Effector CD4-positive, alpha-beta T cell (primary cell): ENCODE data around the gene TMEM135.

Source experiments
- DNase-seq: peaks from one replicate; pipeline ENCODE4 v3.0.0-alpha.2; 2020

Gene TMEM135

DNA sequence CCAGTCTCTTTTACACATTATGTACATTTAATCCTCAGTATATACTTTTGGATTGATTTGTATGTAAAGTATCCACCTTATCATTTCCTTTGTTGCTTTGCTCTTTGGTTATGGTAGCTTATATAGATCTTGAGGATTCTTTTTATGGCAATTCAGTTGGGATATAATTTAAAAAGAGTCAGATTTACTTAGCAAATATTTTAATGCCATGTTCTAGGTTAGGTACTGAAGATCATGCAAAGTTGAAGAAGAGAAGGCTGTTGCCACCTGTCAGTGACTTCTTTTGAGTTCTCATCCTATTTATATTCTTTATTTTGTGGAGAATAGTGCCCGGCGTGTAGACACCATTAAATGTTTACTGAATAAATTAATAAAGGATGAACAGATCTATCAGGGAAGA lies 279.7 kb downstream of the TMEM135 start:
- no peak for DNase-seq

DNA sequence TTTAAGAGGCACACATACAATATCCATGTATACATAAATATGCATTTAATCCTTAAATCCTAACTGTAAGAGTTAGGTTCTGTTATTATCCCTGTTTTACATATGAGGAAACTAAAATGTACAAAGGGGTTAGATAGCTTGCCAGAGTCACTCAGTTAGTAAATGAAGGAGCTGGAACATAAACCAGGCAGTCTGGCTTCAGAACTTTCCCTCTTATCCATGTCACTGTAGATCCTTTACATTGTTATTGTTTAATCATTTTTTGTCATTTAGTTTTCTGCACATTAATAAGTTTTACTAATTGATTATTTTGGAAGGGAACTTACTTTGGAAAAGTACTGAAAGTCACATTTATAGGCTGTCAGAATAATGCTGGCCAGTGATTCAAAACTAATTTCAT lies 282.4 kb downstream of the TMEM135 start:
- DNase-seq: no peak

DNA sequence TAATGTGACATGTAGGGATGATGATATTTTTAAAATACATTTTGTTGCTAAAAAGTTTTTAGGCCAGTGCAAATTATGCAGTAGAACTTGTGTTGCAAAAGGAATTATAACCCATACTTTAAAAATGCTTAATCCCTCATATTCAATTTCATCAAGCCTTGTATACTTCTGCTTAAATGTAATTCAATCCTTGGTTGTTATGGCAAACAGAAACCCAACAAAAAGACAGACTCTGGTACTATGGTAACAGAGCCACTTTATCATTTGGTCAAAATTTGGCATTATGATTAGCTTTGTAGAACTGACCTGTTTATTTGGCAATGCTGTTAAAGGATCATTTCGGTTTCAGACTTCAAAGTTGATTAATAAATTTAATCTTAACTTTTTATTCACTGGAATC lies 284.8 kb downstream of the TMEM135 start:
- no peak for DNase-seq

DNA sequence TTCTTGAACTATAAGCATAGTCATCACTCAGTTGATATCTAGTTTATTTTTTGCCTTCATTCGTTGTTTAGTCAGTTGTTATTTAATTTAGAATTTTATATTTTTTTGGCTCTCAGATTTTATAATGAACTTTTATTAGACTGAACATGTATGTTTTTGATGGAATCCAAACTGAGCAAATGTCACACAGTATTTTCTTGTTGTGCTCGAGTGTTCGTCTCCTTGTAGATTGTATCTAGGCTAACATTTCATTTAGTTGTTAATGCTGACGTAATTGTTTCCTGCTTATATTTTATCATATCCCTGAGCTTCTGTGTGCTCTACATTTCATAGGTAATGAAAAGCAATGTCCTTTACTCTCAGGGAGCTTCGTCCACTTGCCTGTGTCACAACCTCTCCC lies 286.2 kb downstream of the TMEM135 start:
- no peak for DNase-seq

DNA sequence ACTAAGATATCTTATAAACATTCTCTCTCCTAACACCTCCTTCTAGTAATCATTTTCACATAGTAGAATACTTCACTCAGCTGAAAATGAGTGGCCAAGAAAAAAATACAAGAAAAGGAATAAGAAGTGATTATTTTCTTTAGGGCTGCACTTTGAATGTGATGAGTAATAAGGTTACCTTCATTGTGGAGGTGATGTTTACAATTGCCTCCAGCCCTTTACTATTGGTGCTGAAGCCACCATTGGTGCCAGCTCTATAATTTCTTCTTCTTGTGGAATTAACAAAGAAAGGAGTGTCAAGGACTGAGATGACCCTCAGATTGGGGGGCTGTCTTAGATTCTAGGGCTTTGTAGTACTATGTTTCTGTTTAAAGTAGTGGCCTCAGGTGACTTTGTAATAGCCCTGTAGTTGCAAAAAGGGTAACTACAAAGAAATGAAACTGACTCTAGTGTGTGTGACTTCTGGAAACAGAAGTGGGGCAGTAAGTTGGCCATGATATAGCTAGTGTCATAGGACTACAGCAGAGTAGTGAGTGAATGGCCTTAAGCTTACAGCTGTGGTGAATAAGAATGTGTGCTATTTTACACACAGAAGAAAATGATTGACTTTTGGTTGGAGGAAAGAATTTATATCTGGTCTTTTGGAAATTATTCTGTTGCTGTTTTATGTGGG lies 287.2 kb downstream of the TMEM135 start:
- DNase-seq: no peak

DNA sequence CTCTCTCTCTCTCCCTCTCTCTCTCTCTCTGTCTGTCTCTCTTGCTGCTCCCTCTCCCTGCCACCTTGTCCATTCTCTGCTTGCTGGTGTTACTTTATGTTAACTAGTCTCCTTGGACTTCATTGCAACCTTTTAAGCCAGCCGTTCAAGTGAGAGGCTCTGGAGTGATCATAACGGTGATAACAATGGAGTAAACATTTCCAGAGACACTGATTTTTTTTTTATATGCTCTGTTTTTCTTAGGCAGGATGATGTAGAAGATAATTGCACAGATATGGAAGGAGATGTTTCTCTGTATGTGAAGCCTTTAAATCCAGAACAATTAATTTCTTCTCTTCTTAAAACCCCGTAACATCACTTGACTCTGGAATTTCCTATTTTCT lies 287.7 kb downstream of the TMEM135 start:
- DNase-seq: no peak

DNA sequence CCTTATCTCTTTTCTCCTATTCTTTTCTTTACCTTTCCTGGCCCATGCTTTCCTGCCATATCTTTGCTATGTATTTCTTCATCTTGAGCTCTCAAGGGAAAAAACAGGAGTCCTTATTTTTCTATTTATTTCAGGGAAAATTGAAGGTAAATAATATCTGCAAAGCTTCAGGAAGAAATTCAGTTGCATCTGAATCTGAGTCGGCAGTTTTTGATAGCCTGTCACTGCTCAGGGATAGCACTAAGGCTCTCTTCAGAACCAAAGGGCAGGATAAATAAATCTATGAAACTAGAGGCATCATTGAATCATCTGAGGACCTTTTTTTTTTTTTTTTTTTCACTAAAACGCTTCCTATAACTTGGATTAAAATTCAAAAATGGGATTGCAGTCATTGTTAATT lies 288.9 kb downstream of the TMEM135 start:
- DNase-seq: no peak

DNA sequence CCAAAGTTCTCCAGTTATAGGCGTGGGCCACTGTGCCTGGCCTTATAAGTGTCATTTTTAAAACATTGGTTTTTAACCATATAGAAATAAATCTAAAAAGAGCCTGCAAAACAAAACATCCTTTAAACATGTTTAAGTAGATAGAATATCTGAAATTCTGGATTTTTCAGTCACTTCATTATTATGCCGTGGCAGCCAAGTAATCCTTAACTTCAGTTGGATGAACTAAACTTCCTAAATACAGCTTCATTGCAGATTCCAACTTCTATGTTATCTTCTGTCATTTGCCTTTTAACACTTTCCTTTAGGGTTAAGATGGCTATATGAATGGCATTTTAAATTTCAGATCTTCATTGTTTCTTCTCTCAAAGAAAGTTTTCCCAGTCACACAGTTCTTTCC lies 291.4 kb downstream of the TMEM135 start:
- no peak for DNase-seq

DNA sequence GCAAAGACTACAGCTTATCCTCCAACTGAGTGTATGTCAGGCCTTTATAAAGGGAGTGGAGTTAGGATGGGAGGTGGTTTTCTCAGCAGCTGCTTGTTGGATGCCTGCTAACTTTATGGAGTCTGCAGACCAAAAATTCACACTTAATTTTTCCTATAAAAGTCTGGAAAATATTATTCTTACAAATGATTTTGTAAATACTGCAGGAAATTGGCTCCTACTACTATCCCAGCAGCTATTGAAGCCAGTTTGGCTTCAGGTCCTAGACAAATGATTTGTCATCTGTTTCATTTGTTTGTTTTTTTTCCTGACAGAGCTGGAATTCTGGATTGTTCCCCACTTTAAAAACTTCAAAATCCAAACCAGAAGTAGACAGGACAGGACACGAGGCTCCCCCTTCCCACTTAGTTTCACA lies 292.5 kb downstream of the TMEM135 start:
- DNase-seq: no peak

DNA sequence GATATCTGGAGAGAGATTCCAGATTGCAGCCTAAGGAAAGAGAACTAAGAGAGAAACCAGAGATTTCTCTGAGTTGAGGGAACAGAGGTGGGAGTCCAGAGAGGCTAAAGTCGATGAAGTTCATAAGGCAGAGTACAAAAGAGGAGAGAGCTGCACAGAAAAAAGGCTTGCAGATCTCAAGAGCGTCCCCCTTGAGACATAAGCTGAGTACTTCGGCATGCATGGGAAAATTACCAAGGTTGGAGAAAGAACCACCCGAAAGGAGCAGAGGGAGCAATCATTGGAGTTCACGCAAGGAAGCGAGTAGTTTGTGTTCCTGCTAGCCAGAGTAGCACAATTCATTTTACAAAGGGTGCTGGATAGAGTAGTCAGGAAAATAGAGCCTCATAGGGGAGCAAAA lies 293.5 kb downstream of the TMEM135 start:
- no peak for DNase-seq

DNA sequence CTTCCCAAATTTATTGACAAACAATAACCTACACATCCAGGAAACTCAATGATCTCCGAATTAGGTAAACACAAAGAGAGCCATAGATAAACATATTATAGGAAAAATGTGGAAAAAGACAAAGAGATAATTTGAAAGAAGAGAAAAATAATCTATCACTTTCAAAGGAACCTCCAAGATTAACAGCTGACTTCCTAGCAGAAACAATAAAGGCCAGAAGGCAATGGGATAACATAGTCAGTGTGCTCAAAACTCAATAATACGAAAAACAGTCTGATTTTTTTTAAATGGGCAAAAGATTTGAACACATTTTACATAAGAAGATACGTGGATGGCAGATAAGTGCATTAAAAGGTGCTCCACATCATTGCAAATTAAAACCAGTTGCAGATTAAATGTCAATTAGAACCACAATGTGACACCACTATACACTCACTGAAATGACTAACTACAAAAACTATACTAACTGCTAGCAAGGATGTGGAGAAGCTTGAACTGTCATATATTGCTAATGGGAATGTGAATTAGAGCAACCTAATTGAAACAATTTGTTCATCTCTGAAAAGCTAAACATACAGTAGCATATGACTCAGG lies 300.4 kb downstream of the TMEM135 start:
- DNase-seq: no peak

DNA sequence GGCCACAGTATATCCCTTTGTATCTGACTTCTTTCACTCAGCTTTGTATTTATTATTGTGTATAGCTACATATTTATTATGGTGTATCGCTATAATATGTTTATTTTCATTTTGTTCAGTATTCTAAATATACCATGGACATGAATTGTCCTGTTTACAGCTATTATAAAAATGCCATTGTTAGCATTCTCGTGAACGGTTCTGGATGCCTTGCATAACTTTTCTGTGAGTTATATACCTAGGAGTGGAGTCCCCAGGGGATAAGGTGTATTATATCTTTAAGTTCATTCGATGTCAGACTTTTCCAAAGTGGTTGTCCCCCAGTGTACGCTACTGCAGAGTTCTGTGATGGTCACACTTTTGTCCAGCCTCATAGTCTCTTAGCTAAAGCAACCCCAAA lies 301.7 kb downstream of the TMEM135 start:
- DNase-seq: no peak

DNA sequence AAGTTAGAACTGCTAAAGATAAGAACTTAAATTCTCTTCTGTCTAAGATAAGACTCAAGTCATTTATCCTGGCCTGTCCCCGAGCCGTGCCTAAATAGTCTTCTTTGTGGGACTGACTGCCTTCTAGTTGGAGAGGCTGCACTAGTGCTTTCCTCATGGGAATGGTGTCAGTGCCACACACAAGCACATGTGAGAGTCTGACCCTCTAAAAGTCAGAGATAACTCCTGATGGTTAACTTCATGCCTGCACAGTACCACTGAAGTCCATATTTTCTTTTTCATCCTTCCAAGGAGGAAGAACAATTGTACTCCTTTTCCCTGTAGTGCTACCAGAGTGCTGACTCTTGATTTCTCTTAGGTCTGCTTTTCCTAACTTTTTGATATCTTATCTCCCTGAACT lies 309.7 kb downstream of the TMEM135 start:
- DNase-seq: no peak

DNA sequence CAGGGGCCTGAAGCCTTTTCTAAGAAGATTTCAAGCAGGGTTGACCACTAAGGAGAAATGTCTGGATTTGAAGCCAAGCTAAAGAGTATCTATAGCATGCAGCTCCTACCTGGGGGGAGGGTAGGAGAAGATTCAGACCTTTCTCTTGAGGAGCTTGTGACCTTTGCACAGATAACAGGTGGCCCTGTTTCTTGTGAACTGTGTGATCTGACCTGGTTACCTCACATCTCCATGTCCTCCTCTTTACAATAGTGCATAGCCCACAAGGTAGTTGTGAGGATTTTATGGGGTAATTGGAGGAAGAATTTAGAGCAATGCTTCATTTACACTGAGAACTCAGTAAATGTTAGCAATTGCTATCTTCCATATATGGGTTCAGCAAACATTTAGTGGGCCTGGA lies 310.1 kb downstream of the TMEM135 start:
- no peak for DNase-seq

DNA sequence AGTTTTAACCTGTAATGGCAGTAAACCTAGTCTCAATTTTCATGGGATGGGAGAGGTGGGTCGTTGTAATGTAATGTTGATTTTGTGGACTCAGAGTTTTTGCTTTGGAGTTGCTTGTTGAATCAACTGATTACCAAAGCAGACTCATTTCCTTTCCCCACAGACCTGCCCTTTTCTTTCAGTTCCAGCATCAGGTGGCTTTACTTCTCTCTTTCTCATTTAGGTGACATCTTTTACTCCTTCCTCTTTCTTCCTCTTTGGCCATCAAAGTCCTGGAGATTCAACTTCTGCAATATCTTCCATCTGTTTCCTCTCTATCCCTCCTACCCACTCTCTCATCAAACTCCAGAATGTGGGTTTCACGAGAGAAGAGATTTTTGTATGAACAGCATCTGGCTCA lies 313.9 kb downstream of the TMEM135 start:
- no peak for DNase-seq

DNA sequence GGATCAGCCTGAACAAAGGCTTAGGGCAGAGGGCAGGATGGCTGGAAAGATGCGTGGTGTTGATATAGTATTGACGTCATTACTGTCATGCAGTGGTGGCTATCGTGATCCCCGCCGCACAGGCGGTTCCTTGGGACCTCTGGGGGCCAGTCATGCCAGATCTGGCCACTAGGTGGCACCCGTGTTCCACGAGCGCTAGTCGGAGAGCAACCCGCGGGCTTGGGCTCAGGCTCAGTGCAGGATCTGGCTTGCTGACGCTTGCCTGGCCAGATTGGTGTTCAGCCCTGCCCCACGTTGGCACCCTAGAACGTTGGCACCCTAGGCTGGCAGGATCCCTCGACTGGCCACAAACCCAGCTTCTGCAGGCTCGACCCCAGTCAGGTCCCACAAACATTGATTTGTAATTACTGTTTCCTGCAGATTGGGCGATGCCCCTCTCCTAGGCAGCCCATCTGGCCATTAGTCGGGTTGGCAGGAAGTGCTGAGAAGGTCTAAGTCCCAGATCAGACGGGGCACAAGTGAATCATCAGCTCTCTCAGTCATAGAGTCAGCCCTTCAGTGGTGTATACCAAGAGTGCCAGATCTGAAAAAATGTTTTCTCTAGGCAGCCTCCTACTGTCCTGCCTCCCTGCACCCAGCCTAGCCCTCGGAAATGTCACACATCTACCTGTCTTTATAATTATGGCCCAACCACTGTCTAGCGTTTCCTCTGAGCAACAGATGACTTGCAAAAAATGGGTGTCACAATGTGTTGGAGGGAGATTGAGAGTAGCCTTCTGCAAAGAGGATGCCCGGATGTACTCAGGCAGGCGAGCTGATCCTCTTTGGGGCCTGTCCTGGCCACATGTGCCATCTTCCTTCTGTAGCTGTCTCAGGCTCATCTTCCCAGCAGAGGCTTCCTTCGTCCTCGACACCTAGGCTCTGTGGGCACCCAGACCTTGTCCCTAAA lies 315.3 kb downstream of the TMEM135 start:
- peak; percentile 74 for DNase-seq

DNA sequence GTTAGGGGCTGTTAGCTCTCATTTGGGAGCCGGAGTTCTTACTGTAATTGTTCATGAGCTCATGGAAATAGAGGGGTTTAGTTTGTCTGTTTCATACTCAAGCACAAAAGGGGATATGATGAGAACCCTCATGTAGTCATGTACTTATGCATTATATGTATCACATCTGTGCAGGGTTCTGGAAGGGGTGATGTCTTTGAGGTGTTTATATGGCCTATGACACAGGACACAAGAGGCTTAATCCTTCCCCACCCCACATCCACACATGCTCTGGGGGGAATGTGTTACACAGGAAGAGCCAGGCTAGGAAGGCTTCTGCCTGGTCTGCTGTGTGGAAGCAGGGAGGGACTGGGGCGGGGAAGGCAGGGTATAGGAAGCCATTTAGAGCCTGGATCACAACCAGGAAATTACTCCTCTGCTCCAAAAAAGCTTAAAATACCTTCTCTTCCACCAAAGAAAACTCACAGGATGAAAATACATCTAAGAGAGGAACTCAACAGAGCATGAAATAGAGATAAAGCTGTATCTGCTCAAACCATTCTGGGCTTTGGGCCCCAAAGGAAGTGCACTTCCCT lies 316.1 kb downstream of the TMEM135 start:
- no peak for DNase-seq

DNA sequence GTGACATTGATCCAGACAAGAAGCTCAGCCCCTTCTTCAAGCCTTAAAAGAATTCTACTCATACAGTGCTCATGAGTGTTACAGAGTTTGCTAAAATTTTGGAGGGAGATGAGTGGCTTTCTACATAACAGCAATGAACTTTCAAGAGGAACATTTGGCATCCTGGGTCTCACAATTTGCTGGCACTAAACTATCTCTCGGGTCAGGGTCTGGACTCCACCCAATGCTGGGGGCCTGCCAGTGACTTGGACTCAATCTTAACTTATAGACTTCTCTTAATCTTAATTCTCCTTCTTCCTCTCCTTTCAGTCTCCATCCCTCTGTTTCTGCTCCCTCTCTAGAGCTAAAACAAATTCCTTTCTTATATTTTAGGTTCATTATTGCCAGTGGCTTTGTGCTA lies 317.9 kb downstream of the TMEM135 start:
- DNase-seq: no peak

DNA sequence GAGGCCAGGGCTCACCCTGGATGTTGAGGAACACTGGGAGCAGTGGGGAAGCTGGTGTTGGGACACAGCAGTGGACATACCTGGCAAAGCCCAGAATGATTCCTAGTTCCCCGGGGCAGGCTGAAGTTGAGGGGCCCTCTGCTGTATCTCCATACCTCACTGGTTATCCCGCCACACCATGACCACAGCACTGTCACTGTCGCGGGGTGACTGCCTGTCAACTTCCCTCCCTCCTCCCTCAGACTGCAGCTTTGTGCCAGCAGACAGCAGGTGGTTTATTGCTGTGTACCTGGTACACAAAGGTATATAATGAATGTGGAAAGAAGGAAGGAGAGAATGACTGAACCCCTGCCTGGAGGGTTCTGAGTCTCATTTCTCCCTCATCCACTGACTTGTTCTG lies 318.7 kb downstream of the TMEM135 start:
- no peak for DNase-seq

DNA sequence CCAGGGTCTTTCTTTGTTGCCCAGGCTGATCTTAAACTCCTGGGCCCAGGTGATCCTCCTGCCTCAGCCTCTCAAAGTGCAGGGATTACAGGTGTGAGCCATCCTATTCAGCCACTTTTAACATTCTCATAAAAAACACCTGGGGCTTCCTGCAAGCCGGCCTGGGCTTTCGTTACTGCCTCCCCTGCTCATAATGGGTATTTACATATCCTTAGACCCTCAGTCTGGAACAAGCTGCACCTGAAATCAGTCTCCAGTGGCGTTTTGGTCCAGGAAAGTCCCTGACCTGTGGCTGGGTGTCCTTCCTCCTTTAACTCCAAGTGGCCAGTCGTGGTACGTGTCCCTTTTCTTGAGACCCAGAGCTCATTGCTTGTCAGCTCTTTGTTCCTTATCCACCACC lies 320.7 kb downstream of the TMEM135 start:
- DNase-seq: no peak

DNA sequence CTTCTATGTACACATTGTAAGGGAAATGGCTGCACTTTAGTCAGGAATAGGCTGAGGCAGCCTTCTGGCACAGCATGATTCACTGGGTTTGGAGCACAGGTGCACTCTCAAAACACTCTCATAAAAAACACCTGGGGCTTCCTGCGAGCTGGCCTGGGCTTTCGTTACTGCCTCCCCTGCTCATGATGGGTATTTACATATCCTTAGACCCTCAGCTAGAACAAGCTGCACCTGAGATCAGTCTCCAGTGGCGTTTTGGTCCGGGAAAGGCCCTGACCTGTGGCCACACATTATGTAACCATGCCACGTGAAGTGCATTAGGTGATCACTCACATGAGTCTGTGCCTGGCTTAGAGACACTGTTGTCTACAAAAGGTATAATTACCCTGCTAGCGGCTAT lies 321.7 kb downstream of the TMEM135 start:
- no peak for DNase-seq

DNA sequence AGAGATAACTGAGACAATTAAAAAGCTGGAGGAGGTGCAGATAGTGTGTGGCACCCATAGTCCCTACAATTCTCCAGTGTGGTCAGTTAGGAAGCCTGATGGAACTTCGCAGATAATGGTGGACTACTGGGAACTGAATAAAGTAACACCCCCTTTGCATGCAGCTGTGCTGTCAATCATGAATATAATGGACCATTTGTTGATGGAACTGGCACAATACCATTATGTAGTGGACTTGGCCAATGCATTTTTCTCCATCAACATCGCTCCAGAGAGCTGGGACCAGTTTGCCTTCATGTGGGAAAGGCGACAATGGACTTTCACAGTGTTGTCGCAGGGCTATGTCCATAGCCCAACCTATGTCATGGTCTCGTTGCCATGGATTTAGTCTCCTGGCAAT lies 324.2 kb downstream of the TMEM135 start:
- no peak for DNase-seq

DNA sequence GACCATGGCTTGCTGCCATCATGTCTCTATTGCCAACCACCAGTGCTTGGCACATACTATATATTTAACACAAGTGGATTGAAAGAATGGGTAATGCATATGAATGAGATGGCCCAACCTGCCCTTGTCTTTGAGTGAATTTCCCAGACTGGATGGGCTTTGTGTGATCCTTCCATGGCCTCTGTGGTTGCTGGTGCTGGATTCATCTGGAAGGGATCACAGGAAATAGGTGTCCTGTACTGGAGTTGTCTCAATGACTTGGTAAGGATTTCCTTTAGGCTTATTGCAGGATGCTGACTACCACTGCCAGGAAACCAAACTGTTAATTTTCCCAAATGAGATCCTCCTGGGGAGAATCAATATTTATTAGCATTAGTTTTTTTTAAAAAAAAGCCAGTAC lies 328.6 kb downstream of the TMEM135 start:
- no peak for DNase-seq
